H7 (cell line): ENCODE measurements around the gene SIMC1. TPM values are rescaled to one million over a fixed set of nuclear protein-coding genes. Genes with fewer than 3 reads are reported as not detected.
A peak's percentile ranks its signal among the peaks of the same experiment; 100 is the strongest.
"Not testable (repeated sequence)": the region's sequence is repeated elsewhere in the genome, so short reads cannot be mapped to it uniquely, and the experiment has no call there.

Experiments
- DNase-seq: peaks from one replicate; pipeline ENCODE4 v3.0.0; 2012
- H3K27me3 ChIP-seq: 2 replicates; pipeline ENCODE4 v1.6.0; 2011; ENCODE audit warnings: mild to moderate bottlenecking, low read length; ENCODE audit not compliant: control insufficient read depth, insufficient read depth
- H3K36me3 ChIP-seq: replicated peaks from 2 replicates; pipeline ENCODE4 v1.5.1; 2011; ENCODE audit warnings: low read length; ENCODE audit not compliant: control insufficient read depth, insufficient read depth
- H3K4me3 ChIP-seq: 2 replicates; pipeline ENCODE4 v1.5.1; 2011; ENCODE audit warnings: low read depth, mild to moderate bottlenecking, control low read depth, low read length, moderate library complexity; ENCODE audit not compliant: insufficient read depth
- total RNA-seq: library from RNA; depleted of rRNA; stranded (reverse); fragments of >200 nt; shearing (Covaris generic); gene quantifications from 2 replicates; pipeline ENCODE4 v1.2.3, GENCODE V29; 2014; rRNA removed

The SIMC1 gene
- 13.0 and 15.0 TPM in 2 replicates for total RNA-seq

GRCh38 chr5:176237971-176238644 is at the start of gene SIMC1:
TSS of gene SIMC1 (plus strand) at chr5:176238424. CDS start at chr5:176238509, 85 bp downstream.
- not testable (repeated sequence) for H3K27me3 ChIP-seq, H3K36me3 ChIP-seq
- peak within 1 kb of the TSS; percentile 32 for H3K4me3 ChIP-seq
- DNase-seq = peak; percentile 90

GRCh38 chr5:176188506-176189193 is 49.6 kb upstream of the SIMC1 start:
- Histone ChIP-seq H3K4me3 (no peak overlapping the region), H3K36me3 (no peaks in the 10 kb centered on the region), H3K27me3 (no peaks in the 10 kb centered on the region)
- no peak for DNase-seq

- no peaks in the 10 kb centered on the region for H3K36me3 ChIP-seq
- peaks cover 5% of the 10 kb centered on the region; the same call in 1 of the 2 replicates for H3K27me3 ChIP-seq
- no peak overlapping the region for H3K4me3 ChIP-seq
- DNase-seq = no peak
Observed at GRCh38 chr5:176189857-176190256, 48.4 kb upstream of the SIMC1 start.

- H3K36me3 ChIP-seq = no peaks in the 10 kb centered on the region
- DNase-seq = peak; percentile 16
- H3K4me3 ChIP-seq = no peak overlapping the region
- peaks cover 6% of the 10 kb centered on the region; the same call in 1 of the 2 replicates for H3K27me3 ChIP-seq
Observed at GRCh38 chr5:176190886-176191755, 47.1 kb upstream of the SIMC1 start.

- H3K27me3 ChIP-seq = peaks cover 6% of the 10 kb centered on the region; the same call in 1 of the 2 replicates
- DNase-seq = peak; percentile 31
- no peak overlapping the region for H3K4me3 ChIP-seq
- no peaks in the 10 kb centered on the region for H3K36me3 ChIP-seq
Observed at GRCh38 chr5:176192094-176192721, 46.0 kb upstream of the SIMC1 start.

- not testable (repeated sequence) for DNase-seq, H3K27me3 ChIP-seq, H3K36me3 ChIP-seq, H3K4me3 ChIP-seq
Observed at GRCh38 chr5:176192722-176193117, 45.5 kb upstream of the SIMC1 start.

- not testable (repeated sequence) for DNase-seq, H3K4me3 ChIP-seq, H3K27me3 ChIP-seq
Observed at GRCh38 chr5:176193636-176194035, 44.6 kb upstream of the SIMC1 start.

GRCh38 chr5:176194238-176195083 is 43.8 kb upstream of the SIMC1 start:
- H3K27me3 ChIP-seq = peaks cover 15% of the 10 kb centered on the region
- not testable (repeated sequence) for H3K36me3 ChIP-seq
- peak overlapping the region; percentile 24; the same call in 1 of the 2 replicates for H3K4me3 ChIP-seq
- DNase-seq = peak; percentile 53

More at GRCh38 chr5:176193636-176194035, 44.6 kb upstream of the SIMC1 start:
- not testable (repeated sequence) for H3K36me3 ChIP-seq

- H3K4me3 ChIP-seq, H3K36me3 ChIP-seq, DNase-seq: not testable (repeated sequence)
- H3K27me3 ChIP-seq = peaks cover 15% of the 10 kb centered on the region
Observed at GRCh38 chr5:176195084-176195413, 43.2 kb upstream of the SIMC1 start.

- H3K36me3 ChIP-seq, DNase-seq, H3K4me3 ChIP-seq: not testable (repeated sequence)
- peaks cover 15% of the 10 kb centered on the region for H3K27me3 ChIP-seq
Observed at GRCh38 chr5:176195487-176196207, 42.6 kb upstream of the SIMC1 start.

GRCh38 chr5:176196781-176197180 is 41.4 kb upstream of the SIMC1 start:
- peaks cover 15% of the 10 kb centered on the region for H3K27me3 ChIP-seq
- DNase-seq, H3K36me3 ChIP-seq, H3K4me3 ChIP-seq: not testable (repeated sequence)

- not testable (repeated sequence) for H3K36me3 ChIP-seq
- H3K27me3 ChIP-seq = peaks cover 15% of the 10 kb centered on the region
Observed at GRCh38 chr5:176197234-176197858, 40.9 kb upstream of the SIMC1 start.

GRCh38 chr5:176198299-176198698 is 39.9 kb upstream of the SIMC1 start:
- DNase-seq, H3K36me3 ChIP-seq, H3K4me3 ChIP-seq: not testable (repeated sequence)
- peaks cover 15% of the 10 kb centered on the region for H3K27me3 ChIP-seq

More at GRCh38 chr5:176197234-176197858, 40.9 kb upstream of the SIMC1 start:
- not testable (repeated sequence) for DNase-seq, H3K4me3 ChIP-seq
